Measurements from ENCODE around the gene OIP5.
"Not testable (repeated sequence)": the region's sequence is repeated elsewhere in the genome, so short reads cannot be mapped to it uniquely, and the experiment has no call there.

GRCh38 chr15:41282980-41283652 lies 49.3 kb downstream of the OIP5 start:
- not testable (repeated sequence) for TF ChIP-seq CTCF (CRISPR knock-in tag; IDR thresholded peaks at IDR 0.05); ZBTB8A (CRISPR knock-in tag; IDR thresholded peaks at IDR 0.05; ENCODE audit: borderline replicate concordance, low read depth); ELF1 (CRISPR knock-in tag; IDR thresholded peaks at IDR 0.05); ZBTB26 (CRISPR knock-in tag; IDR thresholded peaks at IDR 0.05; ENCODE audit: borderline replicate concordance); DMAP1 (CRISPR knock-in tag; IDR thresholded peaks at IDR 0.05); PHF8 (CRISPR knock-in tag; IDR thresholded peaks at IDR 0.05); FLYWCH1 (CRISPR knock-in tag; IDR thresholded peaks at IDR 0.05); KDM6A (CRISPR knock-in tag; IDR thresholded peaks at IDR 0.05; ENCODE audit: low read depth)
